Measurements from ENCODE around the gene SULF2.
A peak's percentile ranks its signal among the peaks of the same experiment; 100 is the strongest.

- TF ChIP-seq CTCF (IDR thresholded peaks at IDR 0.05) (no peak), POLR2A (IDR thresholded peaks at IDR 0.05) (no peak), POLR2AphosphoS5 (IDR thresholded peaks at IDR 0.05) (peak in 2 of 3 donors; percentile 6 to 29)
Measured at GRCh38 chr20:47792021-47792618, 6.8 kb upstream of the SULF2 start.
